HFF-Myc (cell line): Measurements from ENCODE around the gene TOM1L1.

Experiments used
- DNase-seq: peaks from one replicate; pipeline ENCODE4 v3.0.0-alpha.2; 2011; ENCODE audit warnings: low read depth; ENCODE audit errors: extremely low read depth
- H3K4me3 ChIP-seq: replicated peaks from 2 replicates; pipeline ENCODE4 v1.5.1; 2011; ENCODE audit warnings: low read depth, mild to moderate bottlenecking, control low read depth, low read length
- TF ChIP-seq, protein P1 (sequence below): IDR thresholded peaks from 2 replicates; pipeline ENCODE4 v1.5.1; 2012; ENCODE audit warnings: mild to moderate bottlenecking, low read depth, low read length, control low read depth; ENCODE audit errors: missing control alignments

Gene TOM1L1

DNA sequence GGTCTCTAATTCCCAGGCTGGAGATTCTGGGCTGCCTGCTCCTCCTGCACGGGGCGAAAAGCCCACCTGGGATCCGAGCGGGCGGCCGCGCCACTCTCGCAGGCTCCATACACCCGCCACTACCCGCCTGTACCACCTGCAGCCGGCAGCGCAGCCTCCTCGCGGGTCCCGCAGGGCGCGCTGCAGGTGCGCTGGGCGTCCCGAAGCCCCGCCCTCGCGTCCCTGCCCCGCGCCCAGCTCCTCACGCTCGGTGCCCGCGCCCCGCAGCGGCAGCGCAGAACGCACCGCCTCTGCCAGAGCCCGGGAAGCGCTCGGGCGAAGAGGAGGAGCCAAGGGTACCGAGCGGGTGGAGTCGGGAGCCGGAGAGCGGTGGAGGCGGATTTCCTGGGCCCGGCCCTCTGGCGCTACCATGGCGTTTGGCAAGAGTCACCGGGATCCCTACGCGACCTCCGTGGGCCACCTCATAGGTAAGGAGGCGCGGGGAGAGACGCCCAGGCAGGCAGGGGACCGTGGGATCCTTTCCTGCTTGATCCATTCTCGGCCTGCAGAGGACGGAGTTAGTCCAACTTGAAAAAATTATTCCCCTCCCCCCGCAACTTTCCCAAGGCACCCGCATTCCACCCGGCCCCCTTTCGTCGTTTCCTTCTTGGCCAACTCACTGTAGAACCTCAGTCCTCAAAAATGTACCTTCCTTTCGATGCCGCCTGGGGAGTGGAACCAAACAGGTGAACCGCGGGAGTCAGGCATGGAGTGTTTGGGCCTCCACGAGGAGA is at the start of gene TOM1L1:
Gene TOM1L1, plus strand, starts transcription at position 396 of the 773 bp plus-strand sequence. Its CDS starts 14 bp downstream, at position 410.
- peak within 1 kb of the TSS; percentile 61 for H3K4me3 ChIP-seq
- TF ChIP-seq, protein P1, sequence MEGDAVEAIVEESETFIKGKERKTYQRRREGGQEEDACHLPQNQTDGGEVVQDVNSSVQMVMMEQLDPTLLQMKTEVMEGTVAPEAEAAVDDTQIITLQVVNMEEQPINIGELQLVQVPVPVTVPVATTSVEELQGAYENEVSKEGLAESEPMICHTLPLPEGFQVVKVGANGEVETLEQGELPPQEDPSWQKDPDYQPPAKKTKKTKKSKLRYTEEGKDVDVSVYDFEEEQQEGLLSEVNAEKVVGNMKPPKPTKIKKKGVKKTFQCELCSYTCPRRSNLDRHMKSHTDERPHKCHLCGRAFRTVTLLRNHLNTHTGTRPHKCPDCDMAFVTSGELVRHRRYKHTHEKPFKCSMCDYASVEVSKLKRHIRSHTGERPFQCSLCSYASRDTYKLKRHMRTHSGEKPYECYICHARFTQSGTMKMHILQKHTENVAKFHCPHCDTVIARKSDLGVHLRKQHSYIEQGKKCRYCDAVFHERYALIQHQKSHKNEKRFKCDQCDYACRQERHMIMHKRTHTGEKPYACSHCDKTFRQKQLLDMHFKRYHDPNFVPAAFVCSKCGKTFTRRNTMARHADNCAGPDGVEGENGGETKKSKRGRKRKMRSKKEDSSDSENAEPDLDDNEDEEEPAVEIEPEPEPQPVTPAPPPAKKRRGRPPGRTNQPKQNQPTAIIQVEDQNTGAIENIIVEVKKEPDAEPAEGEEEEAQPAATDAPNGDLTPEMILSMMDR = no peak
- DNase-seq = no peak

GRCh38 chr17:54859187-54859586 is 41.5 kb upstream of the TOM1L1 start:
- no peak overlapping the region for H3K4me3 ChIP-seq
- DNase-seq = no peak
- TF ChIP-seq, protein P1 = no peak

DNA sequence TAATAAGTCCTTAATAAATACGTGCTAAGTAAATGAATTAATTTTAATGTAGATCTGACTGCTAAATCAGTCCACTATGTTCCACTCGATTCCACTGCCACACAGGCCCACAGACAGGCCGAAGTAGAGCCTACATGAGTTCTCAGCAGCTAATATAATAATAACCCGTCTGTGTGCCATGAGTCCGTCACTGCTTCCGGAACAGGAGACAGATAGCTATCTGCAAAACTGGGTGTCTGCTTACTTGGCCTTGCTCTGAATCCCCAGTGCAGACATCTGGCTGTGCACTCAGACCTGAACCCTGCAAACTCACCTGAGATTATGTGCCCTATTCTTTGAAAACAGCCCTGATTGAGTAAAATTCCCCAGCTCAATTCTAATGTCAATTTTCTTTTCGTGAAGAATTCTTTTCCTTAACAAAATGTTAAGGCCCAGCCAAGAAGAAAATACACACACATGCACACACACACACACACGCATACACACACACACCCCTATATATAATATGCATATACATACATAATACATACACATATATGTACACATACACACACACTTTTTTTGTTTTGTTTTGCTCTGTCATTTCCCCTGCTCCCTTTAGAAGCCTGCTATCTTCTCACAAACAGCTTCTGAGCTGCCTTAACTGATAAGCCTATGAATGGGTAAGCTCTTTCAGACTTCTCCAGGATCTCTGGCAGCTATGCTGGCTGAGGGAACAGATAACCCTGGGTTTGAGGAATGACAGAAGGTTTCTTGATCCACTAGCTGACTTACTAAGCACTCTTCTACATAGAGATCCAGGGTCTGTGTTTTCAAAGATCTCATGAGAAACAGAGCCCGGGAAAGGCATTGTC is 39.8 kb upstream of the TOM1L1 start:
- H3K4me3 ChIP-seq = no peak overlapping the region
- no peak for DNase-seq
- TF ChIP-seq, protein P1 = no peak

DNA sequence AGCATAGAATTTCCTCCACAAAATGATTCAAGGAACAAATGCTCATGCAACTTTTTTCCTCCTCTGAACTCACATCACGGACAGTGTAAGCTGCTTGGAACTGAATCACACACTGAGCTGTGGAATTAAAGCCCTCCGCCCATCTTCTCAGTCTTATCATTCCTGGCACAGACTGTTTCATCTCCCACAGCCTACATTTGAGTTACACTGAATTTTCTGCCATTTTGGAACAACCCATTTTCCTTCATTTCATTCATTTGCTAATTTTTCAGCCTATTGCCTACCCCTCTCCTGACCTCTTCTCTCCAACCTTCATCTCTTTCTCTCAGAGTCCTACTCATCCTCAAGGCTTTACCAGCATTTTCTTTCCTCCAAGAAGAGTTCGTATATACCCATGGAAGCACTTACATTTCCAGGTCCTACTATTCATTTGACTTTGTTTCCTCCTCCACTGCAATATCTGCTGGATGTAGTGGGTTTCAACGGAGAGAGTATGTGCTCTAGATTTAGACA is 39.1 kb upstream of the TOM1L1 start:
- TF ChIP-seq, protein P1 = no peak
- DNase-seq = no peak
- no peak overlapping the region for H3K4me3 ChIP-seq

- no peak for DNase-seq
- H3K4me3 ChIP-seq = no peak overlapping the region
- TF ChIP-seq, protein P1 = no peak
Observed at GRCh38 chr17:54863176-54863575, 37.5 kb upstream of the TOM1L1 start.

GRCh38 chr17:54864070-54864469 is 36.6 kb upstream of the TOM1L1 start:
- TF ChIP-seq, protein P1 = no peak
- DNase-seq = no peak
- no peak overlapping the region for H3K4me3 ChIP-seq
